Neural crest cell (in vitro differentiated cells): ENCODE results near the gene SMCHD1. TPM values are rescaled to one million over a fixed set of nuclear protein-coding genes. Genes with fewer than 3 reads are reported as not detected.
"Not testable (repeated sequence)": the region's sequence is repeated elsewhere in the genome, so short reads cannot be mapped to it uniquely, and the experiment has no call there.

ENCODE experiments used
- DNase-seq: peaks from one replicate; pipeline ENCODE4 v3.0.0; 2021; ENCODE audit warnings: low read depth, mixed read lengths, low spot score
- H3K27ac Mint-ChIP-seq: one replicate; pipeline ENCODE4 v1.8.0; 2021; ENCODE audit warnings: mild to moderate bottlenecking, mixed read lengths; ENCODE audit not compliant: unreplicated experiment
- H3K27me3 Mint-ChIP-seq: 2 replicates; pipeline ENCODE4 v1.8.0; 2021; ENCODE audit warnings: low read depth, mild to moderate bottlenecking, mixed read lengths
- H3K36me3 Mint-ChIP-seq: 2 replicates; pipeline ENCODE4 v1.8.0; 2021; ENCODE audit warnings: low read depth, mild to moderate bottlenecking, mixed read lengths
- H3K4me1 Mint-ChIP-seq: 2 replicates; pipeline ENCODE4 v1.8.0; 2021; ENCODE audit warnings: mixed read lengths
- H3K4me3 Mint-ChIP-seq: one replicate; pipeline ENCODE4 v1.8.0; 2021; ENCODE audit warnings: mild to moderate bottlenecking, mixed read lengths
- H3K9me3 Mint-ChIP-seq: 2 replicates; pipeline ENCODE4 v1.8.0; 2021; ENCODE audit warnings: mixed read lengths
- total RNA-seq: library from RNA; stranded (reverse); gene quantifications from 2 replicates; pipeline ENCODE4 v1.2.1, GENCODE V29; 2021
- TF ChIP-seq, protein P1 (sequence below): fragments of 200-600 bp; sonication (generic); conservative IDR thresholded peaks from 2 replicates; pipeline ENCODE4 v1.5.0; 2021; ENCODE audit warnings: antibody characterized with exemption, mild to moderate bottlenecking

Gene SMCHD1
- total RNA-seq, 1 donor from 2014 or later, result 66.3 TPM

DNA sequence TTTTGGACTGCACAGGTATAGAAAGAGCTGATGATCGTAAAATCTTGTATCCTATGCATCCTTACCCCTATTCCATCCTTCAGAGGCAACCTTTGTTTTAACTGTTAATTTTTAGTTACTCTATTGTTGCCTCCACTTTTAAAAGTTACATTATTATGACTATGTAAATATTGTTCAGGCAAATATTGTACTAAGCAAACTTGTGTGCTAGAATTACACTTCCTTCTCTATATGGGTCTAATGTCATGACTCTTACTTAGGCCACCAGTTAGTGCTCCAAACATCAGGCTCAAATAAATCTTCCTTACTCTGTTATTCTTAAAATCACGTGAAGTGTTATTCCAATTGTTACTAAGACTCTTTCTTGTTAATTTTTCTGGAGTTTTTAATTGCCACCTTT is 143.8 kb downstream of the SMCHD1 start:
- Mint-ChIP-seq H3K4me1 (no peaks in the 10 kb centered on the region), H3K27ac (no peak overlapping the region)

DNA sequence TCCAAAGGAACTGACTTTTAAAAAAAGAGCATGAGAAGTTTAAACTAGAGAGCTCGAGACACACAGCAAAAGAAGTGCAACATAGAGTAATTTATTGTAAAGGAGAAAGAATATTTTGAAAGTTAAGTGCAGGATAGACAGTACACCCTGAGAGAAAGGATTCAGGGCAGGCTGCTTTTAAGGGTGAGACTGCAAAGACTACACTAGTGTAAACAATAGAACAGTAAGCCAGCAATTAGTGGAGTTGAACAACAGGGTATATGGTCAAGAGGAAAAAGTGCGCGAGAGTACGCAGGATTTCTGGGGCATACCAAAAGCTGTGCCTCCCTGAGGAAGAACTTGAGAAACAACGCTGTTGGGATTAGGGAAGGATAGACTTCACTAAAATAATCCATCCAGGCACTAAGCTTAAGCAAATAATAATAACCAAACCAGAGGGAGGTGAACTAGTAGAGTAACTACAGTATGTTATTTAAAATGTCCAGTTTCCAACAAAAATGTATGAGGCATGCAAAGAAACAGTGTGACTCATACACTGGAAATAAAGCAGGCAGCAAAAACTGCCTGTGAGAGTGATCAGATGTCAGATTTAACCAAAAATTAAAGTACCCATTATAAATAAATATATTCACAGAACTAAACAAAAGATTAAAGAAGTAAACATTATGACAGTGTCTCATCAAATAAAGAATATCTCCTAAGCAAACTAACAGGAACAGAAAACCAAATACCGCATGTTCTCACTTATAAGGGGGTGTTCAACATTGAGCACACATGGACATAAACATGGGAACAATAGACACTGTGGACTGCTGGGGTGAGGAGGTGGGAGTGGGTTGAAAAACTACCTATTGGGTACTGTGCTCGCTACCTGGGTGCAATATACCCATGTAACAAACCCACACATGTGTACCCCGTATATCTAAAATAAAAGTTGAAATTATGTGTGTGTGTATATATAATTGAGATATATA is 150.7 kb downstream of the SMCHD1 start:
- TF ChIP-seq, protein P1, sequence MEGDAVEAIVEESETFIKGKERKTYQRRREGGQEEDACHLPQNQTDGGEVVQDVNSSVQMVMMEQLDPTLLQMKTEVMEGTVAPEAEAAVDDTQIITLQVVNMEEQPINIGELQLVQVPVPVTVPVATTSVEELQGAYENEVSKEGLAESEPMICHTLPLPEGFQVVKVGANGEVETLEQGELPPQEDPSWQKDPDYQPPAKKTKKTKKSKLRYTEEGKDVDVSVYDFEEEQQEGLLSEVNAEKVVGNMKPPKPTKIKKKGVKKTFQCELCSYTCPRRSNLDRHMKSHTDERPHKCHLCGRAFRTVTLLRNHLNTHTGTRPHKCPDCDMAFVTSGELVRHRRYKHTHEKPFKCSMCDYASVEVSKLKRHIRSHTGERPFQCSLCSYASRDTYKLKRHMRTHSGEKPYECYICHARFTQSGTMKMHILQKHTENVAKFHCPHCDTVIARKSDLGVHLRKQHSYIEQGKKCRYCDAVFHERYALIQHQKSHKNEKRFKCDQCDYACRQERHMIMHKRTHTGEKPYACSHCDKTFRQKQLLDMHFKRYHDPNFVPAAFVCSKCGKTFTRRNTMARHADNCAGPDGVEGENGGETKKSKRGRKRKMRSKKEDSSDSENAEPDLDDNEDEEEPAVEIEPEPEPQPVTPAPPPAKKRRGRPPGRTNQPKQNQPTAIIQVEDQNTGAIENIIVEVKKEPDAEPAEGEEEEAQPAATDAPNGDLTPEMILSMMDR, result no peak
- no peak overlapping the region for H3K27ac Mint-ChIP-seq

More for the DNA sequence above, 143.8 kb downstream of the SMCHD1 start:
- Mint-ChIP-seq H3K27me3 (no peaks in the 10 kb centered on the region), H3K36me3 (peaks cover 24% of the 10 kb centered on the region), H3K9me3 (no peaks in the 10 kb centered on the region), H3K4me3 (no peak overlapping the region)
- no peak for DNase-seq
- TF ChIP-seq, protein P1, result no peak

DNA sequence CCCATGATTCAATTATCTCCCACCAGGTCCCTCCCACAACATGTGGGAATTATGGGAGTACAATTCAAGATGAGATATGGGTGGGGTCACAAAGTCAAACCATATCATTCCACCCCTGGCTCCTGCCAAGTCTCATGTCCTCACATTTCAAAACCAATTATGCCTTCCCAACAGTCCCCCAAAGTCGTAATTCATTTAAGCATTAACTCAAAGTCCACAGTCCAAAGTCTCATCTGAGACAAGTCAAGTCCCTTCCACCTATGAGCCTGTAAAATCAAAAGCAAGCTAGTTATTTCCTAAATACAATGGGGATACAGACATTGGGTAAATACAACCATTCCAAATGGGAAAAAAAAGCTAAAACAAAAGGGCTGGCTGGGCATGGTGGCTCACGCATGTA is 153.1 kb downstream of the SMCHD1 start:
- H3K27ac Mint-ChIP-seq, DNase-seq, H3K4me1 Mint-ChIP-seq, H3K27me3 Mint-ChIP-seq, H3K4me3 Mint-ChIP-seq: not testable (repeated sequence)
- peaks cover 27% of the 10 kb centered on the region for H3K36me3 Mint-ChIP-seq
- H3K9me3 Mint-ChIP-seq, result peaks cover 21% of the 10 kb centered on the region

More for the DNA sequence above, 150.7 kb downstream of the SMCHD1 start:
- H3K4me3 Mint-ChIP-seq, result no peak overlapping the region
- H3K4me1 Mint-ChIP-seq, result no peaks in the 10 kb centered on the region
- DNase-seq, result no peak
- H3K9me3 Mint-ChIP-seq, result peaks cover 10% of the 10 kb centered on the region
- H3K27me3 Mint-ChIP-seq, result no peaks in the 10 kb centered on the region
- peaks cover 30% of the 10 kb centered on the region for H3K36me3 Mint-ChIP-seq

DNA sequence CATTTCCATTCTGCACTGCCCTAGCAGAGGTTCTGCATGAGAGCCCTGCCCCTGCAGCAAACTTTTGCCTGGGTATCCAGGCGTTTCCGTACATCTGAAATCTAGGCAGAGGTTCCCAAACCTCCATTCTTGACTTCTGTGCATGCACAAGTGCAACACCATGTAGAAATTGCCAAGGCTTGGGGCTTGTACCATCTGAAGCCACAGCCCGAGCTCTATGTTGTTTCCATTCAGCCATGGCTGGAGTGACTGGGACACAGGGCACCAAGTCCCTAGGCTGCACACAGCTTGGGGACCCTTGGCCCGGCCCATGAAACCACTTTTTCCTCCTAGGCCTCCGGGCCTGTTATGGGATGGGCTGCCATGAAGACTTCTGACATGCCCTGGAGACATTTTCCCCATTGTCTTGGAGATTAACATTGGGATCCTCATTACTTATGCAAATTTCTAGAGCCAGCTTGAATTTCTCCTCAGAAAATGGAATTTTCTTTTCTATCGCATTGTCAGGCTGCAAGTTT is 154.2 kb downstream of the SMCHD1 start:
- H3K4me1 Mint-ChIP-seq, H3K27me3 Mint-ChIP-seq, H3K4me3 Mint-ChIP-seq, H3K27ac Mint-ChIP-seq, DNase-seq: not testable (repeated sequence)
- H3K9me3 Mint-ChIP-seq, result peaks cover 25% of the 10 kb centered on the region
- H3K36me3 Mint-ChIP-seq, result peaks cover 27% of the 10 kb centered on the region

DNA sequence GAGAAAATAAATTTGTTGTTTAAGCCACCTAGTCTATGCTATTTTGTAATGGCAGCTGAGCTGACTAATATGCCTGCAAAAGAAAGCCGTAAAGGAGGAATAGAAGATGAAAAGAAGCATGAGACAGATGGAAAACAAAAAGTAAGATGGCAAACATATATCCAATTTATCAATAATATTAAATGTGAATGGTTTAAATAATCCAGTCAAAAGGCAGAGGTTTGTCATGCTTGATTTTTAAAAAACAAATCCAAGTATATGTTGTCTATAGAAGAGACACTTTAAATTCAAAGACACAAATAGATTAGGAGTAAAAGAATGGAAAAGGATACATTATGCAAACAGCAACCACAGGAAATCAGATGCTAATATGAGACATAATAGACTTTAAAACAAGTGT is 155.9 kb downstream of the SMCHD1 start:
- no peak overlapping the region for H3K27ac Mint-ChIP-seq
- H3K4me3 Mint-ChIP-seq, result no peak overlapping the region
- H3K4me1 Mint-ChIP-seq, result no peaks in the 10 kb centered on the region
- TF ChIP-seq, protein P1, result no peak
- peaks cover 36% of the 10 kb centered on the region for H3K9me3 Mint-ChIP-seq
- no peak for DNase-seq
- peaks cover 20% of the 10 kb centered on the region for H3K36me3 Mint-ChIP-seq
- no peaks in the 10 kb centered on the region for H3K27me3 Mint-ChIP-seq

DNA sequence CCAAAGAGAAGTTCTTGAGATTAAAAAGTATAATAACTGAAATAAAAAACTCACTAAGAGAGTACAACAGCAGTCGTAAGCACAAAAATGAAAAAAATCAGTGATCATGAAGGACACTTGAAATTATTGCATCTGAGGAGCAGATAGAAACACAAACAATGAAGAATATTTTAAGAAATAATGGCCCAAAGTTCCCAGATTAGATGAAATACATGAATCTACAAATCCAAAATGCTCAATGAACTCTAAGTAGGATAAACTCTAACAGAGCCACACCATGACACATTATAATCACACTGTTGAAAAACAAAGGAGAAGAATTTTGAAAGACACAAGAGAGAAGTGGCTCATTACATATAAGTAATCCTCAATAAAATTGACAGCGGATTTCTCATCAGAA is 159.4 kb downstream of the SMCHD1 start:
- H3K9me3 Mint-ChIP-seq, result peaks cover 42% of the 10 kb centered on the region

More for the DNA sequence above, 159.4 kb downstream of the SMCHD1 start:
- TF ChIP-seq, protein P1, result no peak
- Mint-ChIP-seq H3K36me3 (peaks cover 7% of the 10 kb centered on the region), H3K4me1 (no peaks in the 10 kb centered on the region), H3K27ac (no peak overlapping the region), H3K4me3 (no peak overlapping the region), H3K27me3 (no peaks in the 10 kb centered on the region)
- no peak for DNase-seq
